ENCODE data around the gene DTX3L. TPM values are rescaled to one million over a fixed set of nuclear protein-coding genes. Genes with fewer than 3 reads are reported as not detected.

DTX3L gene
- total RNA-seq, 1 donor from 2014 or later, result 46.8 TPM

GRCh38 chr3:122609798-122610559 is 45.8 kb downstream of the DTX3L start:
- no peak for TF ChIP-seq CTCF (IDR thresholded peaks at IDR 0.05; ENCODE audit: insufficient read depth, low read length, poor library complexity, severe bottlenecking)
- Histone ChIP-seq H3K36me3 (ENCODE audit: control insufficient read depth, insufficient read depth, low read length) (no peaks in the 10 kb centered on the region), H3K27me3 (ENCODE audit: control insufficient read depth, insufficient read depth, low read length) (no peaks in the 10 kb centered on the region), H3K4me3 (ENCODE audit: low read depth, low read length) (no peak overlapping the region)
- peak; percentile 79 for DNase-seq (ENCODE audit: low read depth)

DNA sequence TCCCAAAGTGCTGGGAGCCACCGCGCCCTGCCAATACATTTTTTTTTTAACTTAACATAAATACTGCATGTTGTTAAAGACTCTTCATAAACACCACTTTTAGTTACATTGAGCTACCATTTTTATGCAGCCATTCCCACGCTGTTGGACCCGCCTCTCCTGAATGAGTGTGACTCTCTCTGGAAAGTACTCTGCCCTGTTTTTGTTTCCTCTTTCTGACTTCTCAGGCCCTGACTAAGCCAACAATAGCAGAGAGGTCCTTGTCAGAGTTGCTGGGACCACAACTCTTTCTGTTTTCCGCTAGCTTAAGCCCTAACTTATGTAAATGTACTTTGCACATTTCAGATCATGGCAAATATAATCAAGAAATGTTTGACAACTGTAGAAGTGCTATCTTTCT is 48.6 kb downstream of the DTX3L start:
- Histone ChIP-seq H3K4me3 (ENCODE audit: low read depth, low read length) (no peak overlapping the region), H3K27me3 (ENCODE audit: control insufficient read depth, insufficient read depth, low read length) (no peaks in the 10 kb centered on the region), H3K36me3 (ENCODE audit: control insufficient read depth, insufficient read depth, low read length) (no peaks in the 10 kb centered on the region)
- TF ChIP-seq CTCF (IDR thresholded peaks at IDR 0.05; ENCODE audit: insufficient read depth, low read length, poor library complexity, severe bottlenecking), result no peak
- DNase-seq (ENCODE audit: low read depth), result no peak

DNA sequence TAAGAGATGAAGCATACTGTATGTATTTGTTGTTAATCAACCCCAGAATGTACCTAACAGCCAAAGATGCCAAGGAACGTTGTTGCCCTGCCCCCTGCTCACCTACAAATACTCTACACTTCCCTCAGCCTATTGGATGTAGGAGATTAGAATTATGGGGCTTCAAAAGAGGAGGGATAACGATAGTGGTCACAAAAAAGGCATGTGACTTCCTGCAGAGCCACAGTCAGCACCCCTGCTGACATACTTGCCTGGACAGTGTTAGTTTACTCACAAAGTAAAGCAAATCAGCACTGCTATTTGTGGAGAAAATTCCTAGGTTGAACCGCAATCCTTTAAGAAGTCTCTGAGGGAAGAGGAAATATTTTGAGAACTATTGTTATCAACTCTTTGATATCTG is 51.2 kb downstream of the DTX3L start:
- H3K27me3 ChIP-seq (ENCODE audit: control insufficient read depth, insufficient read depth, low read length), result no peaks in the 10 kb centered on the region
- DNase-seq (ENCODE audit: low read depth), result no peak
- no peak overlapping the region for H3K4me3 ChIP-seq (ENCODE audit: low read depth, low read length)
- no peaks in the 10 kb centered on the region for H3K36me3 ChIP-seq (ENCODE audit: control insufficient read depth, insufficient read depth, low read length)
- no peak for TF ChIP-seq CTCF (IDR thresholded peaks at IDR 0.05; ENCODE audit: insufficient read depth, low read length, poor library complexity, severe bottlenecking)

DNA sequence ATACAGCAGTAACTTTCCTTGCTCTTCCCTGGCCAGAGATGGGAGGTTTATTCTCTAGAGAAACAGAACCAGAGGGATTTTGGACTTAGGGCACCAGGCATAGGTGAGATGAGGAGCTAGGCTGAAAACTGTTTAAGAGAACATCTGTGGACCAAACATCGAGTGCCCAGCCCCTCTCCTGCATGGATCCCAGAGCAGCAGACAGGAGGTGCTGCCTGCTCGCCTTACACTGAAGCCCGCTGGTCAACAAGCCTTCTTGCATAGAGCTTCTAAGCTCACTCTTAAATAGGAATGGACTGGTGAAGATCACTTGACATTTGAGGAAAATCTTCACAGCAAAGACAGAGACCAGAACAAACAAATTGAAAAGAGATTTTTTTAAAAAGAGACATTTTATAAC is 54.5 kb downstream of the DTX3L start:
- Histone ChIP-seq H3K4me3 (ENCODE audit: low read depth, low read length) (no peak overlapping the region), H3K36me3 (ENCODE audit: control insufficient read depth, insufficient read depth, low read length) (no peaks in the 10 kb centered on the region), H3K27me3 (ENCODE audit: control insufficient read depth, insufficient read depth, low read length) (no peaks in the 10 kb centered on the region)
- TF ChIP-seq CTCF (IDR thresholded peaks at IDR 0.05; ENCODE audit: insufficient read depth, low read length, poor library complexity, severe bottlenecking), result no peak
- no peak for DNase-seq (ENCODE audit: low read depth)

GRCh38 chr3:122619040-122619439 is 54.9 kb downstream of the DTX3L start:
- Histone ChIP-seq H3K36me3 (ENCODE audit: control insufficient read depth, insufficient read depth, low read length) (no peaks in the 10 kb centered on the region), H3K4me3 (ENCODE audit: low read depth, low read length) (no peak overlapping the region), H3K27me3 (ENCODE audit: control insufficient read depth, insufficient read depth, low read length) (no peaks in the 10 kb centered on the region)
- DNase-seq (ENCODE audit: low read depth), result no peak
- no peak for TF ChIP-seq CTCF (IDR thresholded peaks at IDR 0.05; ENCODE audit: insufficient read depth, low read length, poor library complexity, severe bottlenecking)

DNA sequence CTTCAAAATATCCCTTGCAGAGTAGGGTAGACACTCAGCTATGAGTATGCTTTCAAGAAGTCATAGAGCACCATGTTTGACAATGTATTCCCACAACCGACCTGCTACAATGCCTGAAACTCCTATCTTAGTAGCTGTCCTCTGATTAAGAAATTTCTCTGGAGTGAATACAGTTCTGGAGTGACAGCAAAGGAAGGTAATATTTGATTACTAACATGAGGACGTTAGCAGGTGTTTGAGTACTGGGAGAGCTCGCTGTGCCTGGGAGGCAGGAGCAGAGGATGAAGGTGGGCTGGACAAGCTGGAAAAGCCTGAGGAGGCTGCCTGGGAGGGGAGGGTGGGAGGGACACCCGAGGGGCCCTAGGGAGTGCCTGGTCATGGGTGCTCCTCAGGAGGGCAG is 56.3 kb downstream of the DTX3L start:
- Histone ChIP-seq H3K36me3 (ENCODE audit: control insufficient read depth, insufficient read depth, low read length) (no peaks in the 10 kb centered on the region), H3K4me3 (ENCODE audit: low read depth, low read length) (no peak overlapping the region), H3K27me3 (ENCODE audit: control insufficient read depth, insufficient read depth, low read length) (no peaks in the 10 kb centered on the region)
- TF ChIP-seq CTCF (IDR thresholded peaks at IDR 0.05; ENCODE audit: insufficient read depth, low read length, poor library complexity, severe bottlenecking), result no peak
- no peak for DNase-seq (ENCODE audit: low read depth)

All from kidney epithelial cell (primary cell).